Neural cell (in vitro differentiated cells): ENCODE results near the gene ATP11C. TPM values are rescaled to one million over a fixed set of nuclear protein-coding genes. Genes with fewer than 3 reads are reported as not detected.

Experiments used
- H2AFZ ChIP-seq: fragments of 200-600, 300-800 bp; sonication (generic), shearing (Covaris generic); 2 replicates; pipeline ENCODE4 v1.6.0; 2014; ENCODE audit warnings: low read depth, mild to moderate bottlenecking, antibody characterized with exemption, low read length, moderate library complexity
- H3F3A ChIP-seq: fragments of 200-600 bp; shearing (Covaris generic); 2 replicates; pipeline ENCODE4 v1.6.1; 2016; ENCODE audit warnings: mild to moderate bottlenecking, moderate library complexity, mixed read lengths, antibody characterized with exemption, low read length; ENCODE audit not compliant: insufficient read depth, poor library complexity, severe bottlenecking
- H3K27ac ChIP-seq: fragments of 200-600, 300-800 bp; sonication (generic), shearing (Covaris generic); 2 replicates; pipeline ENCODE4 v1.5.1; 2014; ENCODE audit warnings: mild to moderate bottlenecking, low read length, moderate library complexity
- H3K27me3 ChIP-seq: fragments of 300-800, 200-600 bp; sonication (generic), shearing (Covaris generic); 2 replicates; pipeline ENCODE4 v1.6.0; 2014; ENCODE audit warnings: mild to moderate bottlenecking, low read depth, low read length, moderate library complexity; ENCODE audit not compliant: insufficient read depth
- H3K36me3 ChIP-seq: fragments of 300-800, 200-600 bp; sonication (generic), shearing (Covaris generic); 2 replicates; pipeline ENCODE4 v1.5.1; 2014; ENCODE audit warnings: mild to moderate bottlenecking, antibody characterized with exemption, low read length, moderate library complexity; ENCODE audit not compliant: insufficient read depth
- H3K4me2 ChIP-seq: fragments of 300-800, 200-600 bp; sonication (generic), shearing (Covaris generic); 2 replicates; pipeline ENCODE4 v1.6.0; 2014; ENCODE audit warnings: mild to moderate bottlenecking, low read length
- H3K4me3 ChIP-seq: fragments of 300-800, 200-600 bp; sonication (generic), shearing (Covaris generic); 2 replicates; pipeline ENCODE4 v1.5.1; 2014; ENCODE audit warnings: mild to moderate bottlenecking, low read length, moderate library complexity
- H3K79me2 ChIP-seq: fragments of 200-600 bp; shearing (Covaris generic); replicated peaks from 2 replicates; pipeline ENCODE4 v1.6.0; 2014; ENCODE audit warnings: mild to moderate bottlenecking, low read length, moderate library complexity; ENCODE audit not compliant: insufficient read depth
- H3K9ac ChIP-seq: fragments of 300-800, 200-600 bp; sonication (generic), shearing (Covaris generic); 2 replicates; pipeline ENCODE4 v1.6.1; 2016; ENCODE audit warnings: mild to moderate bottlenecking, low read length, mixed read lengths
- H3K9me2 ChIP-seq: fragments of 200-600 bp; shearing (Covaris generic); 2 replicates; pipeline ENCODE4 v1.6.1; 2016; ENCODE audit warnings: mild to moderate bottlenecking, low read length, mixed read lengths; ENCODE audit not compliant: insufficient read depth
- H3K9me3 ChIP-seq: fragments of 200-600, 300-800 bp; sonication (generic), shearing (Covaris generic); 2 replicates; pipeline ENCODE4 v1.6.1; 2016; ENCODE audit warnings: mild to moderate bottlenecking, mixed run types, low read length, moderate library complexity, mixed read lengths
- H4K20me1 ChIP-seq: fragments of 200-600 bp; shearing (Covaris generic); 2 replicates; pipeline ENCODE4 v1.6.1; 2016; ENCODE audit warnings: mild to moderate bottlenecking, mixed run types; ENCODE audit not compliant: insufficient read depth
- CTCF ChIP-seq: fragments of 450-650 bp; IDR thresholded peaks from 2 replicates; pipeline ENCODE4 v1.5.1; 2014; ENCODE audit warnings: antibody characterized with exemption, mild to moderate bottlenecking, moderate library complexity; ENCODE audit not compliant: poor library complexity, severe bottlenecking
- EP300 ChIP-seq: fragments of 450-650 bp; conservative IDR thresholded peaks from 2 replicates; pipeline ENCODE4 v1.6.1; 2014; ENCODE audit warnings: antibody characterized with exemption, mild to moderate bottlenecking, moderate library complexity; ENCODE audit not compliant: poor library complexity, severe bottlenecking
- EZH2 ChIP-seq: fragments of 200-600, 300-800 bp; shearing (Covaris generic), sonication (generic); IDR thresholded peaks from 2 replicates; pipeline ENCODE4 v1.6.1; 2014; ENCODE audit warnings: antibody characterized with exemption, low read length, borderline replicate concordance, mild to moderate bottlenecking; ENCODE audit not compliant: insufficient read depth, poor library complexity, severe bottlenecking
- MXI1 ChIP-seq: fragments of 450-650 bp; conservative IDR thresholded peaks from 2 replicates; pipeline ENCODE4 v1.6.1; 2014; ENCODE audit warnings: antibody characterized with exemption, mild to moderate bottlenecking; ENCODE audit not compliant: poor library complexity, severe bottlenecking
- POLR2AphosphoS5 ChIP-seq: IDR thresholded peaks from 2 replicates; pipeline ENCODE4 v1.6.1; 2012
- RAD21 ChIP-seq: fragments of 450-650 bp; conservative IDR thresholded peaks from 2 replicates; pipeline ENCODE4 v1.6.1; 2014; ENCODE audit warnings: antibody characterized with exemption, mild to moderate bottlenecking, moderate library complexity
- REST ChIP-seq: IDR thresholded peaks from 2 replicates; pipeline ENCODE4 v1.6.1; 2012; ENCODE audit warnings: borderline replicate concordance
- SMC3 ChIP-seq: fragments of 450-650 bp; conservative IDR thresholded peaks from 2 replicates; pipeline ENCODE4 v1.6.1; 2014; ENCODE audit warnings: antibody characterized with exemption, mild to moderate bottlenecking, moderate library complexity; ENCODE audit not compliant: poor library complexity
- TAF1 ChIP-seq: IDR thresholded peaks from 2 replicates; pipeline ENCODE4 v1.6.1; 2012; ENCODE audit warnings: low read depth
- polyA plus RNA-seq: library from polyadenylated mRNA; depleted of rRNA; stranded (reverse); fragments of >200 nt; gene quantifications from 2 replicates; pipeline ENCODE4 v1.2.3, GENCODE V29; 2014

Gene ATP11C
- polyA plus RNA-seq, 1 donor from 2014 or later: 111 TPM

- TF ChIP-seq MXI1: no peak
- Histone ChIP-seq H3K79me2 (no peaks in the 10 kb centered on the region), H3K9me2 (no peaks in the 10 kb centered on the region), H3K4me3 (no peak overlapping the region), H3K9me3 (no peaks in the 10 kb centered on the region), H3K27me3 (no peaks in the 10 kb centered on the region), H2AFZ (no peak overlapping the region), H3K36me3 (no peaks in the 10 kb centered on the region), H3K27ac (no peak overlapping the region), H4K20me1 (no peaks in the 10 kb centered on the region), H3F3A (no peaks in the 10 kb centered on the region), H3K4me2 (no peak overlapping the region), H3K9ac (no peak overlapping the region)
Observed at GRCh38 chrX:139834879-139835278, 98.0 kb downstream of the ATP11C start.

- no peak overlapping the region for H3K27ac ChIP-seq
- no peaks in the 10 kb centered on the region for H3K36me3 ChIP-seq
- no peaks in the 10 kb centered on the region for H3K9me2 ChIP-seq
- no peak overlapping the region for H3K4me3 ChIP-seq
- H3K9ac ChIP-seq: no peak overlapping the region
- no peaks in the 10 kb centered on the region for H3F3A ChIP-seq
- TF ChIP-seq REST (no peak), SMC3 (no peak), EZH2 (no peak), CTCF (no peak), MXI1 (no peak), TAF1 (no peak)
- no peak overlapping the region for H3K4me2 ChIP-seq
- H3K9me3 ChIP-seq: no peaks in the 10 kb centered on the region
- no peak overlapping the region for H2AFZ ChIP-seq
- H4K20me1 ChIP-seq: no peaks in the 10 kb centered on the region
- no peaks in the 10 kb centered on the region for H3K27me3 ChIP-seq
- H3K79me2 ChIP-seq: no peaks in the 10 kb centered on the region
Observed at GRCh38 chrX:139832718-139833309, 100.0 kb downstream of the ATP11C start.

- Histone ChIP-seq H3K79me2 (no peaks in the 10 kb centered on the region), H3K4me3 (no peak overlapping the region), H4K20me1 (no peaks in the 10 kb centered on the region), H3K4me2 (no peak overlapping the region), H2AFZ (no peak overlapping the region), H3K36me3 (no peaks in the 10 kb centered on the region), H3F3A (no peaks in the 10 kb centered on the region), H3K9me3 (no peaks in the 10 kb centered on the region), H3K27ac (no peak overlapping the region), H3K27me3 (no peaks in the 10 kb centered on the region), H3K9ac (no peak overlapping the region), H3K9me2 (no peaks in the 10 kb centered on the region)
- TF ChIP-seq TAF1: no peak
- no peak for TF ChIP-seq CTCF
- no peak for TF ChIP-seq REST
- no peak for TF ChIP-seq POLR2AphosphoS5
- no peak for TF ChIP-seq SMC3
- TF ChIP-seq RAD21: no peak
- no peak for TF ChIP-seq MXI1
- TF ChIP-seq EP300: no peak
Observed at GRCh38 chrX:139831675-139832456, 101.0 kb downstream of the ATP11C start.
